Left ventricle myocardium inferior (tissue), 1 donor: Measurements from ENCODE around the gene PTMS. TPM values are rescaled to one million over a fixed set of nuclear protein-coding genes. Genes with fewer than 3 reads are reported as not detected.

Source experiments
- DNase-seq: peaks from one replicate; pipeline ENCODE4 v3.0.0-alpha.2; 2020
- H3K27ac ChIP-seq: fragments of 200-600 bp; replicated peaks from 2 replicates; pipeline ENCODE4 v1.8.0; 2021
- H3K27me3 ChIP-seq: fragments of 200-600 bp; 2 replicates; pipeline ENCODE4 v1.8.0; 2021; ENCODE audit warnings: low read depth
- H3K36me3 ChIP-seq: fragments of 200-600 bp; 2 replicates; pipeline ENCODE4 v1.8.0; 2021
- H3K4me1 ChIP-seq: fragments of 200-600 bp; 2 replicates; pipeline ENCODE4 v1.8.0; 2021
- H3K4me3 ChIP-seq: fragments of 200-600 bp; 2 replicates; pipeline ENCODE4 v1.8.0; 2021; ENCODE audit warnings: mild to moderate bottlenecking, moderate library complexity
- H3K9me3 ChIP-seq: fragments of 200-600 bp; replicated peaks from 2 replicates; pipeline ENCODE4 v1.8.0; 2021
- CTCF ChIP-seq: fragments of 200-600 bp; IDR thresholded peaks from 2 replicates; pipeline ENCODE4 v1.8.0; 2021; ENCODE audit warnings: antibody characterized with exemption, mild to moderate bottlenecking, borderline replicate concordance
- intact Hi-C: fragments of 100-400 bp; cut with micrococcal nuclease; formaldehyde crosslinking; loops from one replicate; pipeline ENCODE4 v1.11.0; 2022
- total RNA-seq: library from RNA; stranded (reverse); fragmentation: NEBNext Ultra II Directional; extraction: Animal tissue kit (Norgen Biotek cat#: 25700); gene quantifications from one replicate; pipeline ENCODE4 v1.2.1, GENCODE V29; 2021
- donor health status: DM: no; HTN: yes; CAD: no; lungs with severe emphysema.

The PTMS gene
- total RNA-seq, 1 donor from 2014 or later: 104 TPM

GRCh38 chr12:6753772-6754356 lies 12.3 kb upstream of the PTMS start:
- no peaks in the 10 kb centered on the region for H3K9me3 ChIP-seq
- H3K4me3 ChIP-seq: peak overlapping the region; percentile 99
- H3K27me3 ChIP-seq: no peaks in the 10 kb centered on the region
- H3K27ac ChIP-seq: peak overlapping the region; percentile 100
- peaks cover 29% of the 10 kb centered on the region for H3K36me3 ChIP-seq
- no peak for DNase-seq
- intact Hi-C loops: no loop called here
- TF ChIP-seq CTCF: peak; percentile 98
- peaks cover 32% of the 10 kb centered on the region for H3K4me1 ChIP-seq

GRCh38 chr12:6754411-6754810 lies 11.8 kb upstream of the PTMS start:
- no peaks in the 10 kb centered on the region for H3K27me3 ChIP-seq
- H3K4me1 ChIP-seq: peaks cover 32% of the 10 kb centered on the region
- H3K9me3 ChIP-seq: no peaks in the 10 kb centered on the region
- H3K4me3 ChIP-seq: no peak overlapping the region
- TF ChIP-seq CTCF: no peak
- peaks cover 24% of the 10 kb centered on the region for H3K36me3 ChIP-seq
- intact Hi-C loops: no loop called here
- DNase-seq: no peak
- H3K27ac ChIP-seq: peak overlapping the region; percentile 100

- no peak for DNase-seq
- Histone ChIP-seq H3K36me3 (no peaks in the 10 kb centered on the region), H3K4me1 (peaks cover 22% of the 10 kb centered on the region), H3K4me3 (no peak overlapping the region), H3K9me3 (no peaks in the 10 kb centered on the region), H3K27ac (no peak overlapping the region), H3K27me3 (no peaks in the 10 kb centered on the region)
- no peak for TF ChIP-seq CTCF
- intact Hi-C loops: no loop called here
Measured at GRCh38 chr12:6757028-6757690, 9.0 kb upstream of the PTMS start.

GRCh38 chr12:6758506-6759095 lies 7.6 kb upstream of the PTMS start:
- TF ChIP-seq CTCF: no peak
- DNase-seq: no peak
- Histone ChIP-seq H3K27me3 (no peaks in the 10 kb centered on the region), H3K4me1 (peaks cover 19% of the 10 kb centered on the region), H3K36me3 (no peaks in the 10 kb centered on the region), H3K27ac (no peak overlapping the region), H3K9me3 (no peaks in the 10 kb centered on the region), H3K4me3 (no peak overlapping the region)
- intact Hi-C loops: no loop called here

GRCh38 chr12:6759741-6760140 lies 6.4 kb upstream of the PTMS start:
- H3K4me3 ChIP-seq: no peak overlapping the region
- no peaks in the 10 kb centered on the region for H3K9me3 ChIP-seq
- no peak overlapping the region for H3K27ac ChIP-seq
- no peaks in the 10 kb centered on the region for H3K27me3 ChIP-seq
- no peak for TF ChIP-seq CTCF
- DNase-seq: no peak
- intact Hi-C loops: no loop called here
- peaks cover 24% of the 10 kb centered on the region for H3K4me1 ChIP-seq
- no peaks in the 10 kb centered on the region for H3K36me3 ChIP-seq
